GM18505 (cell line): Measurements from ENCODE around the gene SETD3.

Experiments
- ATAC-seq: cut with Tn5 transposase; IDR thresholded peaks from one replicate; pipeline ENCODE4 v1.9.1; 2021; ENCODE audit not compliant: unreplicated experiment
- POLR2A ChIP-seq: IDR thresholded peaks from 4 replicates; pipeline ENCODE4 v1.6.1; 2011; ENCODE audit warnings: borderline replicate concordance; ENCODE audit not compliant: insufficient read depth, insufficient read length; ENCODE audit errors: extremely low read depth

SETD3 gene

GRCh38 chr14:99521176-99522024, 40.7 kb upstream of the SETD3 start:
- no peak for ATAC-seq
- no peak for TF ChIP-seq POLR2A

GRCh38 chr14:99520571-99521081, 40.0 kb upstream of the SETD3 start:
- no peak for TF ChIP-seq POLR2A
- no peak for ATAC-seq

DNA sequence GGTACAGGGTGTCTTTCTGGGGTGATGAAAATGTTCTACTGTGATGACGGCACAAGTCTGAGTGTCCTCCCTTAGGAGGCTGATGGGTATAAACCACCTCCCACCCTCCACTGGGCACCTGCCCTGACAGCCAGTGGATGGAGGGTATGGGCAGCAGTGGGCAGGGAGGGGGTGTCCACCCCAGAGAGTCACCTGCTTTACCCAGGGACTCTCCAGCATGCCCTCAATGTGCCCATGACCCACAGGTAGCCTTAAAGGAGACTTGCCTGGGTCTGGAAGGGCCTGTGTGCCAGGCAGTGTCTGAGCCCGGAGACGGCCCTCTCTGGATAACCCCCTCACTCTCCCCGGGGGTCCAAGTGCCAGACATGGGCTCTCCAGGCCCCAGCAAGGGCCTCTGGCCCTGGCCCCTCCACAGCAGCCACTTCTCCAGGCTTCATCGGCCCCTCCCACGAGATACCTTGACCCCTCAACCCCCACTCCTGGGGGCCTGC, 39.3 kb upstream of the SETD3 start:
- no peak for TF ChIP-seq POLR2A
- no peak for ATAC-seq

- TF ChIP-seq POLR2A, result no peak
- ATAC-seq, result no peak
Observed at GRCh38 chr14:99519347-99519881, 38.8 kb upstream of the SETD3 start.

- peak; percentile 64 for ATAC-seq
- TF ChIP-seq POLR2A, result no peak
Observed at GRCh38 chr14:99518441-99519346, 38.0 kb upstream of the SETD3 start.

DNA sequence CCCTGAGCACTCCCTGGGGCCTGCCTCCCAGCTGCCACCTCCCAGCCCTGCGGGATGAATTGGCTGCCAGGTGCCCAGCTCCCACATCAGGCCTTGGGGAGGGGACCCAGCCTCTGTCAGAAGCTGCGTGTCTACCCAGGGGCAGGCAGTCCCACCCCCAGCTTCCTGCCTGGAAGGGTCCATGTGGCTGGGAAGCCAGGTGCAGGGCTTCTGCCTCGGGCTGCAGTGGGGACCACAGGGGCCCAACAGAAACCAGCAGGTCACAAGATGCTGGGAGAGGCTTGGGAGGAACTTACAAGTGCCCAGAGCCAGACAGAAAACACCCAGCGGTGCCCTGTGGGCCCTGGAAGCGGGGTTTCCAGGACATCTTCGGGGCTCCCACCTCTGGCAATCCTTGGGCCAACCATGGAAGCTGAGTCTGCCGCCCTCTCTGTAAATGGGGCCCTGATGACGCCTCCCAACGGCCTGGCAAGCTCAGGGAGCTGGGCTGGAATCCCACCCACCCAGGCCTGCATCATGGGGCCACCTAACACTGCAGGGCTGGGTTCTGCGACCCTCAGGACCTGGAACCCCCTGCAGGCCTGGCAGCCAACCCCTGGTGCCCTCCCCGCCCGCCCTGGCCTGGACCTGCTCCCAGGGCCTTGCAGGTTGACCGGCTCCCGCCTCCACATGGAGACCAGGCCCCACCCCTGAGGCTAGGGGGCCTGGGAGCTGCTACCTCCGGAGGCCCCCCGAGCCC, 37.2 kb upstream of the SETD3 start:
- ATAC-seq, result no peak
- TF ChIP-seq POLR2A, result no peak

- no peak for ATAC-seq
- TF ChIP-seq POLR2A, result no peak
Observed at GRCh38 chr14:99516871-99517642, 36.4 kb upstream of the SETD3 start.

GRCh38 chr14:99516156-99516870, 35.7 kb upstream of the SETD3 start:
- ATAC-seq, result no peak
- TF ChIP-seq POLR2A, result no peak

- ATAC-seq, result no peak
- no peak for TF ChIP-seq POLR2A
Observed at GRCh38 chr14:99515301-99516155, 34.9 kb upstream of the SETD3 start.

DNA sequence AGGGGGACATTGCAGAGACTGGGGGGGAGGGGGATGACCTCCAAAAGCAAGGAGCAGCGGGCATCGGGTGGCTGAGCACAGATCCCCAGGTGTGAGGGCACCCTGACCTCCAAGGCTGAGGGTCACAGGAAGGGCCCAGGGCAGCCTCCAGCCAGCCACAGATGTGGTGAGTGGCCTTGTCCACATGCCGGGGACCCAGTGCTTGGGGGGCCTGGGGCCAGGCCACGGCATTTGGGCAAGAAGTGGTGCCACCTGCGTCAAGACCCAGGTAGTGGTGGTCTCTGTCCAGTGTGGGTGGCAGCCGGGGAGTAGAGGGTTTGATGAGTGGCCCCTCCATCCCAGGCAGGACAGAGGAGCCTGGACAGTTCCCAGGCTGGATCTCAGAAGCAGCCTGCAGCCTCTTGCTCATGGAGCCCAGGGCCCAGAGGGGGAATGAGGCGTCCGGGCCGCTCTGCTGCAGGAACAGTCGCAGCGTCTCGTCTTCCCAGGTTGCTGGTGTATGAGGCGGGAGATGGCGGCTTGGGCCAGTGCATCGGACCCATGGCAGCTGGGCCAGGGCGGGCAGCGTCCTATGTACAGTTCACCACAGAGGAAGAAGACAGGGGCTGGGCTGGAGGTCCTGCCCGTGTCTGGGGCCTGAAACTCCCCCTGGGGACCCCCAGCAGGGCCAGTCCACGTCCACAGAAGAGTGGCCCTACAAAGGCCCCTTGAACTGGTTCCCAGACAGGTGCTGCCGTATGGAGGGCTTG, 34.1 kb upstream of the SETD3 start:
- no peak for ATAC-seq
- no peak for TF ChIP-seq POLR2A
